ENCODE measurements around the gene BAG3.

The BAG3 gene

GRCh38 chr10:119650692-119651513 is at the start of gene BAG3:
Gene BAG3, plus strand, starts transcription at chr10:119651380. Its CDS starts 296 bp downstream, at chr10:119651676.
- in situ Hi-C loops (cut with MboI; ENCODE audit: low sequenced_read_pairs), result no loop called here

GRCh38 chr10:119602241-119603095 is 48.7 kb upstream of the BAG3 start:
- in situ Hi-C loops (cut with MboI; ENCODE audit: low sequenced_read_pairs), result loop anchor here (25.0 kb wide), 1 partner anchor 260 kb away; the partner anchor contains the start of gene MCMBP

- in situ Hi-C loops (cut with MboI; ENCODE audit: low sequenced_read_pairs), result loop anchor here (25.0 kb wide), 1 partner anchor 258 kb away; the partner anchor contains the start of gene MCMBP
These were observed 46.7 kb upstream of the BAG3 start for GRCh38 chr10:119604468-119604867.

GRCh38 chr10:119608316-119609155 is 42.6 kb upstream of the BAG3 start:
- in situ Hi-C loops (cut with MboI; ENCODE audit: low sequenced_read_pairs), result loop anchor here (25.0 kb wide), 1 partner anchor 254 kb away; the partner anchor contains the start of gene MCMBP

- in situ Hi-C loops (cut with MboI; ENCODE audit: low sequenced_read_pairs), result loop anchor here (25.0 kb wide), 1 partner anchor 253 kb away; the partner anchor contains the start of gene MCMBP
These were observed 41.7 kb upstream of the BAG3 start for GRCh38 chr10:119609516-119609915.

GRCh38 chr10:119611433-119611832 is 39.7 kb upstream of the BAG3 start:
- in situ Hi-C loops (cut with MboI; ENCODE audit: low sequenced_read_pairs), result loop anchor here (25.0 kb wide), 1 partner anchor 251 kb away; the partner anchor contains the start of gene MCMBP

GRCh38 chr10:119613741-119614140 is 37.4 kb upstream of the BAG3 start:
- in situ Hi-C loops (cut with MboI; ENCODE audit: low sequenced_read_pairs), result loop anchor here (25.0 kb wide), 1 partner anchor 249 kb away; the partner anchor contains the start of gene MCMBP

GRCh38 chr10:119614686-119615085 is 36.5 kb upstream of the BAG3 start:
- in situ Hi-C loops (cut with MboI; ENCODE audit: low sequenced_read_pairs), result loop anchor here (25.0 kb wide), 1 partner anchor 248 kb away; the partner anchor contains the start of gene MCMBP

- in situ Hi-C loops (cut with MboI; ENCODE audit: low sequenced_read_pairs), result loop anchor here (25.0 kb wide), 1 partner anchor 245 kb away; the partner anchor contains the start of gene MCMBP
These were observed 34.2 kb upstream of the BAG3 start for GRCh38 chr10:119616882-119617570.

GRCh38 chr10:119619215-119619614 is 32.0 kb upstream of the BAG3 start:
- in situ Hi-C loops (cut with MboI; ENCODE audit: low sequenced_read_pairs), result loop anchor here (25.0 kb wide), 1 partner anchor 243 kb away; the partner anchor contains the start of gene MCMBP

GRCh38 chr10:119619811-119620210 is 31.4 kb upstream of the BAG3 start:
- in situ Hi-C loops (cut with MboI; ENCODE audit: low sequenced_read_pairs), result loop anchor here (25.0 kb wide), 1 partner anchor 242 kb away; the partner anchor contains the start of gene MCMBP

GRCh38 chr10:119620241-119621077 is 30.7 kb upstream of the BAG3 start:
- in situ Hi-C loops (cut with MboI; ENCODE audit: low sequenced_read_pairs), result loop anchor here (25.0 kb wide), 1 partner anchor 242 kb away; the partner anchor contains the start of gene MCMBP

- in situ Hi-C loops (cut with MboI; ENCODE audit: low sequenced_read_pairs), result loop anchor here (25.0 kb wide), 1 partner anchor 241 kb away; the partner anchor contains the start of gene MCMBP
These were observed 30.1 kb upstream of the BAG3 start for GRCh38 chr10:119621078-119621384.

GRCh38 chr10:119625570-119626280 is 25.5 kb upstream of the BAG3 start:
- in situ Hi-C loops (cut with MboI; ENCODE audit: low sequenced_read_pairs), result no loop called here

GRCh38 chr10:119630300-119630699 is 20.9 kb upstream of the BAG3 start:
- in situ Hi-C loops (cut with MboI; ENCODE audit: low sequenced_read_pairs), result no loop called here

GRCh38 chr10:119633538-119634218 is 17.5 kb upstream of the BAG3 start:
- in situ Hi-C loops (cut with MboI; ENCODE audit: low sequenced_read_pairs), result no loop called here

- in situ Hi-C loops (cut with MboI; ENCODE audit: low sequenced_read_pairs), result no loop called here
These were observed 17.0 kb upstream of the BAG3 start for GRCh38 chr10:119634219-119634544.
